DMS79 (cell line): ENCODE results near the gene ETV6.

Experiments
- DNase-seq: peaks from one replicate; lab custom pipeline; 2025; lab: John Stamatoyannopoulos, UW

ETV6 gene

GRCh38 chr12:11827091-11828061, 177.9 kb downstream of the ETV6 start:
- no peak for DNase-seq

- no peak for DNase-seq
These were observed 180.3 kb downstream of the ETV6 start for GRCh38 chr12:11829764-11830194.

GRCh38 chr12:11830307-11830801, 180.9 kb downstream of the ETV6 start:
- no peak for DNase-seq

- DNase-seq = no peak
These were observed 182.6 kb downstream of the ETV6 start for GRCh38 chr12:11832093-11832492.

GRCh38 chr12:11833174-11833895, 183.9 kb downstream of the ETV6 start:
- no peak for DNase-seq

GRCh38 chr12:11834104-11834812, 184.8 kb downstream of the ETV6 start:
- DNase-seq = no peak

- no peak for DNase-seq
These were observed 185.5 kb downstream of the ETV6 start for GRCh38 chr12:11834931-11835330.

GRCh38 chr12:11836282-11837151, 187.0 kb downstream of the ETV6 start:
- DNase-seq = peak; percentile 58

GRCh38 chr12:11837216-11837934, 187.9 kb downstream of the ETV6 start:
- DNase-seq = peak; percentile 16

GRCh38 chr12:11838403-11838802, 188.9 kb downstream of the ETV6 start:
- DNase-seq = no peak

- peak; percentile 96 for DNase-seq
These were observed 189.7 kb downstream of the ETV6 start for GRCh38 chr12:11839091-11839641.

GRCh38 chr12:11840366-11840765, 190.9 kb downstream of the ETV6 start:
- peak; percentile 28 for DNase-seq

GRCh38 chr12:11846488-11846887, 197.0 kb downstream of the ETV6 start:
- no peak for DNase-seq

- DNase-seq = no peak
These were observed 198.1 kb downstream of the ETV6 start for GRCh38 chr12:11847539-11847938.

GRCh38 chr12:11849757-11850504, 200.5 kb downstream of the ETV6 start:
- DNase-seq = no peak

- DNase-seq = peak; percentile 85
These were observed 203.7 kb downstream of the ETV6 start for GRCh38 chr12:11853126-11853525.

- no peak for DNase-seq
These were observed 204.6 kb downstream of the ETV6 start for GRCh38 chr12:11854011-11854499.

GRCh38 chr12:11855983-11856374, 206.5 kb downstream of the ETV6 start:
- DNase-seq = peak; percentile 65

GRCh38 chr12:11856971-11857370, 207.5 kb downstream of the ETV6 start:
- no peak for DNase-seq
